Glomerular endothelial cell (primary cell): ENCODE data around the gene NLRC3. TPM values are rescaled to one million over a fixed set of nuclear protein-coding genes. Genes with fewer than 3 reads are reported as not detected.

ENCODE experiments used
- total RNA-seq: library from RNA; depleted of rRNA; stranded (reverse); fragments of >200 nt; gene quantifications from 2 replicates; pipeline ENCODE4 v1.2.3, GENCODE V29; 2015

Gene NLRC3
- total RNA-seq, 1 donor from 2014 or later: 7.5 TPM

Other genes starting within 250 kb of the NLRC3 start
- not detected in 2 replicates for gene OR2C1, start 221.5 kb downstream of the NLRC3 start, total RNA-seq
- 10.8 and 11.7 TPM in 2 replicates for gene ZSCAN32, start 176.4 kb downstream of the NLRC3 start, total RNA-seq
- 7.5 and 10.4 TPM in 2 replicates for gene ZNF174, start 176.2 kb downstream of the NLRC3 start, total RNA-seq
- 1.7 and 2.1 TPM in 2 replicates for gene ZNF597, start 133.9 kb downstream of the NLRC3 start, total RNA-seq
- 40.3 and 45.3 TPM in 2 replicates for gene NAA60, start 133.7 kb downstream of the NLRC3 start, total RNA-seq
- gene C16orf90, start 81.9 kb downstream of the NLRC3 start, total RNA-seq: not detected in 2 replicates
- gene CLUAP1, start 76.4 kb downstream of the NLRC3 start, total RNA-seq: 13.4 and 16.2 TPM in 2 replicates
- gene SLX4, start 34.2 kb upstream of the NLRC3 start, total RNA-seq: 4.1 and 6.5 TPM in 2 replicates
- 11.8 and 14.8 TPM in 2 replicates for gene DNASE1, start 77.3 kb upstream of the NLRC3 start, total RNA-seq
- 64.8 and 72.4 TPM in 2 replicates for gene TRAP1, start 140.1 kb upstream of the NLRC3 start, total RNA-seq